Right lobe of liver (tissue), 6 donors: Measurements from ENCODE around the gene IER3. TPM values are rescaled to one million over a fixed set of nuclear protein-coding genes. Genes with fewer than 3 reads are reported as not detected.

Source experiments
- ATAC-seq, 4 donors: fragments of 200-7000 bp; cut with Tn5 transposase; one replicate each; pipeline ENCODE4 v1.9.1; 2020; ENCODE audit warnings: mild to moderate bottlenecking in 4 of 4, moderate library complexity in 4 of 4
- DNase-seq, 3 donors: peaks; one replicate each; pipeline ENCODE4 v3.0.0-alpha.2; 2020
- H3K27ac ChIP-seq, 3 donors: fragments of 200-600 bp; one replicate each; pipeline ENCODE4 v1.8.0; 2022
- H3K27me3 ChIP-seq, 2 donors: fragments of 200-600 bp; one replicate each; pipeline ENCODE4 v1.8.0; 2022
- H3K36me3 ChIP-seq, 4 donors: fragments of 200-600 bp; sonication (generic) in 1 of 4; one replicate each; pipeline versions ENCODE4 v1.5.1 to v1.8.0; 2017 to 2022; ENCODE audit warnings: control low read depth in 1 of 4
- H3K4me1 ChIP-seq, 4 donors: fragments of 200-600 bp; sonication (generic) in 1 of 4; one replicate each; pipeline versions ENCODE4 v1.5.1 to v1.8.0; 2017 to 2022; ENCODE audit warnings: control low read depth in 1 of 4
- H3K4me3 ChIP-seq, 3 donors: fragments of 200-600 bp; one replicate each; pipeline ENCODE4 v1.8.0; 2022
- H3K9me3 ChIP-seq, 4 donors: fragments of 200-600 bp; sonication (generic) in 1 of 4; one replicate each; pipeline versions ENCODE4 v1.5.1 to v1.8.0; 2017 to 2022; ENCODE audit warnings: control low read depth in 1 of 4
- CTCF ChIP-seq, 4 donors: fragments of 200-600 bp in 3 of 4; fragments of 450-650 bp in 1 of 4; IDR thresholded peaks; one replicate each; pipeline versions ENCODE4 v1.5.1 to v1.8.0; 2016 to 2022; ENCODE audit warnings: antibody characterized with exemption in 4 of 4, mild to moderate bottlenecking in 2 of 4
- POLR2A ChIP-seq: fragments of 450-650 bp; IDR thresholded peaks from one replicate; pipeline ENCODE4 v1.6.1; 2017; ENCODE audit warnings: antibody characterized with exemption, mild to moderate bottlenecking
- WGBS: methylation state at CpG from one replicate; pipeline ENCODE4 v1.1.6; 2018; ENCODE audit warnings: low coverage, low lambda C conversion rate; ENCODE audit not compliant: insufficient coverage; ENCODE audit errors: missing lambda C conversion rate; 5-methylcytosine and 5-hydroxymethylcytosine counted together
- intact Hi-C, 2 donors: fragments of 100-400 bp; cut with DNase I; formaldehyde crosslinking; loops; one replicate each; pipeline versions ENCODE4 v1.11.2 to v1.14.1; 2022
- total RNA-seq, 6 experiments: library from RNA; depleted of rRNA in 2 of 6; stranded (reverse); fragments of >200 nt in 2 of 6; fragmentation: NEBNext Ultra II Directional in 3 of 6; extraction: Animal tissue kit (Norgen Biotek cat#: 25700) in 3 of 6; gene quantifications; one replicate each; pipeline versions ENCODE4 v1.1.0 to v1.2.4, GENCODE V29; 2016 to 2023
- donor health status: DM: no; HTN: yes; CAD: no.
- donor health status: DM: no; HTN: no; CAD: no.
- donor health status: DM: no; HTN: no; CAD: no.
- donor health status: DM: no; HTN: yes; CAD: no.
- donor health status: DM: no; HTN: yes; CAD: no.

The IER3 gene
- total RNA-seq, 6 experiments from 2014 or later = 2.8 to 72.3 (median 24.5) TPM

GRCh38 chr6:30743099-30744053, 971 bp downstream of the IER3 start:
- H3K27me3 ChIP-seq = no peaks in the 10 kb centered on the region
- 0% methylated on average over 28 of the region's 55 CpGs for WGBS
- TF ChIP-seq POLR2A (peak; percentile 47), CTCF (IDR thresholded peaks at IDR 0.05) (no peak)
- DNase-seq (peak in 2 of 3 donors; percentile 44 to 59), ATAC-seq (peak; percentile 0 to 20 (median 6))
- no peaks in the 10 kb centered on the region for H3K9me3 ChIP-seq
- peaks cover 0 to 16% (median 8%) of the 10 kb centered on the region in 4 donors for H3K4me1 ChIP-seq
- H3K4me3 ChIP-seq = peak overlapping the region; percentile 82 to 95 (median 93)
- intact Hi-C loops = no loop called here
- H3K36me3 ChIP-seq = peaks cover 0 to 20% (median 16%) of the 10 kb centered on the region in 4 donors
- H3K27ac ChIP-seq = peak overlapping the region; percentile 88 to 98 (median 89)

DNA sequence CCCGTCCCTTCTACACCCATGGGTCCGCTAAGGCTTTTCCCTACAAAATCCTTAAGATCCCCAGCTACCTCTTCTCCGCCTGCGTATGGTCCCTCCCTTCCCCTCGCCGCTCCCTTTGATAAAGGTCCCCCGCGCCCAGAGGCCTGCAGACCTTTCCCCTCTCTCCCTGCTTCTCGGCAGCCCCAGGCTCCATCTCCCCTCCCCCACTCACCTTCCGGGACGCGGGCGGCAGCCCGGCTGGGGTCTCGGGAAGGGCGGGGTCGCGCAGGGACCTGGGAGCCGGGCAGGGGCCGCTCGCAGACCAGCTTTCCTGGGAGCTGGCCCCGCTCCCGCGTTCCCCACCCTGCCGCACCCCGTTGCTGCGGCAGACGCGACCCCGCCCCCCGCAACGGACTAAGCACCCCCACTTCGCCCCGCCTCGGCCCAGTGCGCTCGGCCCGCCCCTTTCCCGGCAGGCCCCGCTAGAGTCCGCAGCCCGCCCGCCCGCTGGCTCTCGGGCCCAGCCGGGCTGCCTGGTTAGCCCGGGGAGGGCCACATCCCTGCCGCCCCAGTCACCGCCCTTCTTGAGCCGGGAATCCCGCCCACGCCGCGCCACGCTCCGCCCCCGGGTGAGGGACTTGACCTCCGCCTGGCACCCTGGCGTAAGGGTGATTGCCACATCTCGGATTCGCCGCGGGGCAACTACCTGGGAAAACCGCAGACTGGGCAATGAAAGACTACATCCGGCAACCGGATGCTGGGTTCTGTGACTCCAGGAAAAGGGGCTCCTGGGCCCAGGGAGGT, 1.8 kb downstream of the IER3 start, which contains the start of gene FLOT1:
Gene FLOT1 (minus strand): TSS at position 372 of the 783 bp plus-strand sequence. CDS start 498 bp downstream, outside the sequence.
- DNase-seq = peak; percentile 99
- no peaks in the 10 kb centered on the region for H3K9me3 ChIP-seq
- peak within 1 kb of the TSS; percentile 88 to 98 (median 89) for H3K27ac ChIP-seq
- H3K4me3 ChIP-seq = peak within 1 kb of the TSS; percentile 82 to 95 (median 93)
- under 1% methylated on average over 33 of the region's 66 CpGs for WGBS
- peak; percentile 86 for TF ChIP-seq POLR2A
- TF ChIP-seq CTCF (IDR thresholded peaks at IDR 0.05) = no peak
- peak; percentile 75 to 93 (median 89) for ATAC-seq
- no peaks in the 10 kb centered on the region for H3K27me3 ChIP-seq
- intact Hi-C loops = no loop called here
- H3K36me3 ChIP-seq = peaks cover 0 to 27% (median 22%) of the 10 kb centered on the region in 4 donors
- H3K4me1 ChIP-seq = peaks cover 0 to 16% (median 8%) of the 10 kb centered on the region in 4 donors

DNA sequence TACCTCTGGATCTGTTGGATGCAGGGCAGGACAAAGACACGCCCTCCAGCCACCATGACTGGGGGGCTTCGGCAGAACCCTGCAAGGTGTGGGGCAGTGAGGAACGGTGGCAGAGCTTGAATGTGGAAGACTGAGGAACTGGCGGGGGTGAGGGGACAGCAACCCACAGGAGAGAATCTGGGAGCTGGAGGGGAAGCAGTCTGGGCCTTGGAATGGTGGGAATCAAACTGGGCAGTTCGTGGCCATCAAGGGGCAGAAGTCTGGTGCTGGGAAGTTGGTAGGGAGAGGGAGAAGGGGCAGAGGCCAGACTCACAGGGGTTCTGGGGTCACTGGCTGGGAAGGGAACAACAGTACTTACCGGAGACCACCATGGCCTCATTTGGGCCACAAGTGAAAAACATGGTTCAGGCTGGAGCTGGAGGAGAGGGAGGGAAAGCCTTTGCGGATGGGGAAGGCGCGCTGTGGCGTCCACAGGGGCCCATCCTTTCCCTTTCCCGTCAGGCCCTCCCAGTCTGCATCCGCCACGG, 2.5 kb downstream of the IER3 start:
- intact Hi-C loops = no loop called here
- WGBS = 17% methylated on average over 8 of the region's 13 CpGs

More for the DNA sequence above, 2.5 kb downstream of the IER3 start:
- H3K9me3 ChIP-seq = no peaks in the 10 kb centered on the region
- ATAC-seq = peak; percentile 10 to 17 (median 15)
- peaks cover 0 to 16% (median 8%) of the 10 kb centered on the region in 4 donors for H3K4me1 ChIP-seq
- peaks cover 0 to 30% (median 23%) of the 10 kb centered on the region in 4 donors for H3K36me3 ChIP-seq
- H3K27me3 ChIP-seq = no peaks in the 10 kb centered on the region
- peak overlapping the region; percentile 82 to 95 (median 93) for H3K4me3 ChIP-seq
- H3K27ac ChIP-seq = peak overlapping the region; percentile 88 to 98 (median 89)
- DNase-seq = no peak
- TF ChIP-seq CTCF (IDR thresholded peaks at IDR 0.05) = no peak
- TF ChIP-seq POLR2A = no peak
